ENCODE results near the gene ABHD2.

Gene ABHD2

GRCh38 chr15:89143503-89144162 lies 55.4 kb downstream of the ABHD2 start:
- peaks cover 6% of the 10 kb centered on the region for H3K36me3 ChIP-seq (ENCODE audit: insufficient read depth, insufficient read length, low read length)
- H3K4me1 ChIP-seq (ENCODE audit: insufficient read depth, insufficient read length) = no peaks in the 10 kb centered on the region
- H3K4me3 ChIP-seq (ENCODE audit: insufficient read length, low read depth) = no peak overlapping the region
- H3K27me3 ChIP-seq (ENCODE audit: insufficient read depth, insufficient read length) = no peaks in the 10 kb centered on the region
- no peaks in the 10 kb centered on the region for H3K9me3 ChIP-seq (ENCODE audit: insufficient read depth, low read length)
- DNase-seq (ENCODE audit: low read depth, low spot score) = no peak
- TF ChIP-seq ZNF274 (IDR thresholded peaks at IDR 0.05; ENCODE audit: low read depth, low read length) (no peak), SUZ12 (IDR thresholded peaks at IDR 0.05; ENCODE audit: extremely low read depth, insufficient read depth, insufficient read length) (no peak), YY1 (IDR thresholded peaks at IDR 0.05; ENCODE audit: insufficient read depth, insufficient read length) (no peak)
- H3K9ac ChIP-seq (ENCODE audit: insufficient read length, low read depth) = no peak overlapping the region

DNA sequence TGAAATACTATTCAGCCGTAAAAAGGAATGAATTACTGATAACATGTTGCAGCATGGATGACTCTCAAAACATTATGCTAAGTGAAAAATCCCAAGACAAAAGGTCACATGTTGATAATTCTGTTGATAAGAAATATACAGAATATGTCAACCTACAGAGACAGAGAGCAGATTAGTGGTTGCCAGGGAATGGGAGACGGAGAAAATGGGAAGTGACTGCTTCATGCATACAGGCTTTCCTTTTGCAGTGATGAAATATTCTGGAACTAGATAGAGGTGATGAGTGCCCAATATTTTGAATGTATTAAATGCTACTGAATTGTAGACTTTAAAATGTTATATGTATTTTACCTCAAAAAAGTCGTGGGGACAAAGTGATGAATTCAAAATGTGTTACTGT lies 56.2 kb downstream of the ABHD2 start:
- no peak overlapping the region for H3K4me3 ChIP-seq (ENCODE audit: insufficient read length, low read depth)
- no peak for TF ChIP-seq YY1 (IDR thresholded peaks at IDR 0.05; ENCODE audit: insufficient read depth, insufficient read length)
- TF ChIP-seq SUZ12 (IDR thresholded peaks at IDR 0.05; ENCODE audit: extremely low read depth, insufficient read depth, insufficient read length) = no peak
- TF ChIP-seq ZNF274 (IDR thresholded peaks at IDR 0.05; ENCODE audit: low read depth, low read length) = no peak
- H3K4me1 ChIP-seq (ENCODE audit: insufficient read depth, insufficient read length) = no peaks in the 10 kb centered on the region
- H3K9me3 ChIP-seq (ENCODE audit: insufficient read depth, low read length) = no peaks in the 10 kb centered on the region
- peaks cover 6% of the 10 kb centered on the region for H3K36me3 ChIP-seq (ENCODE audit: insufficient read depth, insufficient read length, low read length)
- H3K27me3 ChIP-seq (ENCODE audit: insufficient read depth, insufficient read length) = no peaks in the 10 kb centered on the region
- H3K9ac ChIP-seq (ENCODE audit: insufficient read length, low read depth) = no peak overlapping the region
- no peak for DNase-seq (ENCODE audit: low read depth, low spot score)

- H3K36me3 ChIP-seq (ENCODE audit: insufficient read depth, insufficient read length, low read length) = peaks cover 3% of the 10 kb centered on the region
- TF ChIP-seq YY1 (IDR thresholded peaks at IDR 0.05; ENCODE audit: insufficient read depth, insufficient read length) (no peak), ZNF274 (IDR thresholded peaks at IDR 0.05; ENCODE audit: low read depth, low read length) (no peak), SUZ12 (IDR thresholded peaks at IDR 0.05; ENCODE audit: extremely low read depth, insufficient read depth, insufficient read length) (no peak)
- H3K9me3 ChIP-seq (ENCODE audit: insufficient read depth, low read length) = no peaks in the 10 kb centered on the region
- H3K27me3 ChIP-seq (ENCODE audit: insufficient read depth, insufficient read length) = no peaks in the 10 kb centered on the region
- DNase-seq (ENCODE audit: low read depth, low spot score) = no peak
- no peak overlapping the region for H3K4me3 ChIP-seq (ENCODE audit: insufficient read length, low read depth)
- no peaks in the 10 kb centered on the region for H3K4me1 ChIP-seq (ENCODE audit: insufficient read depth, insufficient read length)
- no peak overlapping the region for H3K9ac ChIP-seq (ENCODE audit: insufficient read length, low read depth)
These were observed 58.1 kb downstream of the ABHD2 start for GRCh38 chr15:89146366-89146765.

DNA sequence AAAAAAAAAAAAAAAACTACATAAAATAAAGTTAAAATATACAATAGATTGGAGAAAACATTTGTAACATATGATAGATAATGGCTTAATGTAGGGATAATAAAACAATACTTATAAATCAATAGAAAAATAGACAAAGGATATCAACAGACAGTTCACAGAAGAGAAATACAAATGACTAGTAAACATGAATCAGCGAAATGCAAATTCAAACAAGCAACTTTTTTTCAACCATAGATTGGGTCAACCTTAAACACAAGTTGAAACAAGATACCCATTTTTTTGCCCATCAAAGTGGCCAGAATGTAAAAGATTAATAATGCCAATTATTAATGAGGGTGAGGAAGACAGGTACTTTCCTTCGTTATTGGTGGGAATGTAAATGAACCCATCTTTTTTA lies 59.9 kb downstream of the ABHD2 start:
- H3K27me3 ChIP-seq (ENCODE audit: insufficient read depth, insufficient read length) = no peaks in the 10 kb centered on the region
- no peak overlapping the region for H3K9ac ChIP-seq (ENCODE audit: insufficient read length, low read depth)
- peaks cover 13% of the 10 kb centered on the region for H3K36me3 ChIP-seq (ENCODE audit: insufficient read depth, insufficient read length, low read length)
- DNase-seq (ENCODE audit: low read depth, low spot score) = no peak
- no peak overlapping the region for H3K4me3 ChIP-seq (ENCODE audit: insufficient read length, low read depth)
- H3K4me1 ChIP-seq (ENCODE audit: insufficient read depth, insufficient read length) = no peaks in the 10 kb centered on the region
- no peak for TF ChIP-seq ZNF274 (IDR thresholded peaks at IDR 0.05; ENCODE audit: low read depth, low read length)
- no peak for TF ChIP-seq YY1 (IDR thresholded peaks at IDR 0.05; ENCODE audit: insufficient read depth, insufficient read length)
- no peak for TF ChIP-seq SUZ12 (IDR thresholded peaks at IDR 0.05; ENCODE audit: extremely low read depth, insufficient read depth, insufficient read length)
- no peaks in the 10 kb centered on the region for H3K9me3 ChIP-seq (ENCODE audit: insufficient read depth, low read length)

GRCh38 chr15:89149501-89150101 lies 61.3 kb downstream of the ABHD2 start:
- Histone ChIP-seq H3K9ac (ENCODE audit: insufficient read length, low read depth) (no peak overlapping the region), H3K4me1 (ENCODE audit: insufficient read depth, insufficient read length) (no peaks in the 10 kb centered on the region), H3K4me3 (ENCODE audit: insufficient read length, low read depth) (no peak overlapping the region), H3K27me3 (ENCODE audit: insufficient read depth, insufficient read length) (no peaks in the 10 kb centered on the region), H3K36me3 (ENCODE audit: insufficient read depth, insufficient read length, low read length) (peaks cover 13% of the 10 kb centered on the region), H3K9me3 (ENCODE audit: insufficient read depth, low read length) (no peaks in the 10 kb centered on the region)
- no peak for TF ChIP-seq ZNF274 (IDR thresholded peaks at IDR 0.05; ENCODE audit: low read depth, low read length)
- no peak for TF ChIP-seq SUZ12 (IDR thresholded peaks at IDR 0.05; ENCODE audit: extremely low read depth, insufficient read depth, insufficient read length)
- no peak for TF ChIP-seq YY1 (IDR thresholded peaks at IDR 0.05; ENCODE audit: insufficient read depth, insufficient read length)
- no peak for DNase-seq (ENCODE audit: low read depth, low spot score)

- H3K4me1 ChIP-seq (ENCODE audit: insufficient read depth, insufficient read length) = no peaks in the 10 kb centered on the region
- peaks cover 16% of the 10 kb centered on the region for H3K36me3 ChIP-seq (ENCODE audit: insufficient read depth, insufficient read length, low read length)
- H3K9me3 ChIP-seq (ENCODE audit: insufficient read depth, low read length) = no peaks in the 10 kb centered on the region
- TF ChIP-seq ZNF274 (IDR thresholded peaks at IDR 0.05; ENCODE audit: low read depth, low read length) (no peak), SUZ12 (IDR thresholded peaks at IDR 0.05; ENCODE audit: extremely low read depth, insufficient read depth, insufficient read length) (no peak), YY1 (IDR thresholded peaks at IDR 0.05; ENCODE audit: insufficient read depth, insufficient read length) (no peak)
- H3K4me3 ChIP-seq (ENCODE audit: insufficient read length, low read depth) = no peak overlapping the region
- DNase-seq (ENCODE audit: low read depth, low spot score) = no peak
- H3K9ac ChIP-seq (ENCODE audit: insufficient read length, low read depth) = no peak overlapping the region
- no peaks in the 10 kb centered on the region for H3K27me3 ChIP-seq (ENCODE audit: insufficient read depth, insufficient read length)
These were observed 62.0 kb downstream of the ABHD2 start for GRCh38 chr15:89150287-89150686.

- no peak for DNase-seq (ENCODE audit: low read depth, low spot score)
These were observed 62.8 kb downstream of the ABHD2 start for GRCh38 chr15:89150762-89151664.

More at GRCh38 chr15:89150762-89151664, 62.8 kb downstream of the ABHD2 start:
- TF ChIP-seq YY1 (IDR thresholded peaks at IDR 0.05; ENCODE audit: insufficient read depth, insufficient read length) (no peak), SUZ12 (IDR thresholded peaks at IDR 0.05; ENCODE audit: extremely low read depth, insufficient read depth, insufficient read length) (no peak), ZNF274 (IDR thresholded peaks at IDR 0.05; ENCODE audit: low read depth, low read length) (no peak)
- no peak overlapping the region for H3K9ac ChIP-seq (ENCODE audit: insufficient read length, low read depth)
- peaks cover 19% of the 10 kb centered on the region for H3K36me3 ChIP-seq (ENCODE audit: insufficient read depth, insufficient read length, low read length)
- no peak overlapping the region for H3K4me3 ChIP-seq (ENCODE audit: insufficient read length, low read depth)
- no peaks in the 10 kb centered on the region for H3K9me3 ChIP-seq (ENCODE audit: insufficient read depth, low read length)
- H3K27me3 ChIP-seq (ENCODE audit: insufficient read depth, insufficient read length) = no peaks in the 10 kb centered on the region
- no peaks in the 10 kb centered on the region for H3K4me1 ChIP-seq (ENCODE audit: insufficient read depth, insufficient read length)

All from NT2/D1 (cell line).